GM19043 (cell line): Measurements from ENCODE around the gene CDH2.

Experiments used
- ATAC-seq: cut with Tn5 transposase; IDR thresholded peaks from one replicate; pipeline ENCODE4 v1.9.1; 2021; ENCODE audit warnings: low read depth; ENCODE audit not compliant: unreplicated experiment

Gene CDH2

GRCh38 chr18:28171837-28172236 lies 5.1 kb downstream of the CDH2 start:
- no peak for ATAC-seq

DNA sequence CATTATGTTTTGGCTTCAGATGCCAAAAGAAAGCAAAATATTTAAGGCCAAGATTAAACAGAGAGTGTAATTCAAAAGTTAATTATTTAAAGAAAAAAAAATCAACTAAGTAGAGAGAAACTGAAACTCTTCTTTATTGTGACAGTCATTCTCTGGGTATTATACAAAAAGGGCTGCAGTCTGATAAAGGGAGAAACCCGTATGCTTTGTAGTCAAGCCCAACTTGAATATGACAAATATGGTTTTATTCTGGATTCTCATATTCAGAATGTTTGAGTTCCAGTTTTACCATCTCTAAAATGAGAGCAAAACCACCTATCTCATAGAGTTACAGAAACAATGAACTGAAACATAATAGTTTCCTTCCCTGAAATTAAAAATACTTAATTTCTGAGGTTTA lies 8.2 kb downstream of the CDH2 start:
- ATAC-seq: no peak

DNA sequence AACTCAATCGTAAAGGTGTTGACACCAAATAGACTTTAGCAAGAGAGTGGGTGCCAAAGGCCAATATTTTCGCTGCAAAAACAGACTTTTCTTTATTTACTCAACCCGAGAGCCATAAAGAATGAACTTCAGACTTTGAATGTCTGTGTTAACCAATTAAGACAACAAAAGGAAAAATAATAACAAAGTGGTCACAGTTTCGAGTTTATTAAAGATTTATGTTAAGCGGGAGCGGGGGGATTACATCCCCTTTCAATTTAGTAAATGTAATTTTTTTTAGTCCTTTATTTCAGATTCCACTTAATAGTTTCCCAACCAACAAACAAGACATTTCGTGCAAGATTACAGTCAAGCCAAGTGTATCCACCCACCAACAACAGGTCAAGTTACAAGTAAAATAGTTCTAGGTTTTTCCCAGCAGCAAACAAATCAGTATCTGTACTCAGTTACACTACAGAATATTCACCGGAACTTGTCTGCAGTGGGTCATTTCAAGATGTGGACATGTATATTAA lies 9.0 kb downstream of the CDH2 start:
- ATAC-seq: no peak

- no peak for ATAC-seq
Observed at GRCh38 chr18:28164771-28165483, 12.0 kb downstream of the CDH2 start.

DNA sequence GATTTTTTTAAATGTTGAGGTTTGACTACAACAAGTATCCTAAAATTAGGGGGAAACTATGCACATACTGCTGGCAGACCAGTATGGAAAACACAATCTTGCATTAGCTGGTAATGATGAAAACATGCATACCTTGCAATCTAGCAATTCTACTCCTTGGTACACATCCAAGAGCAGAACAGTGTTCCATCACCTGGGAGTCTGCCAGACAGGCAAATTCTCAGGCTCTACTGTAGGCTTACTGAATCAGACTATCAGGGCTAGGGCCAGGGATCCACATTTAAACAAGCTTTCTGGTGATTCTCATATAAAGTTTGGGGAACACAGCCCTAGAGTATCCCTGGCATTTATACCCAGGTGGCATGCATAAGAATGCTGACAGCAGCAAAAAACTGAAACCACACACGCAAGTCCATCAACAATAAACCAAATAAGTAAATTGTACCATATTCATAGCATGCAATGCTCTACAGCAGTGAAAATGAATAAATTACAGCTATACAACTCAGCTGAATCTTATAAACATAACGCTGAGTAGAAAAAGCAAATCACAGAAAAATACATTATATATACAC lies 13.6 kb downstream of the CDH2 start:
- no peak for ATAC-seq

DNA sequence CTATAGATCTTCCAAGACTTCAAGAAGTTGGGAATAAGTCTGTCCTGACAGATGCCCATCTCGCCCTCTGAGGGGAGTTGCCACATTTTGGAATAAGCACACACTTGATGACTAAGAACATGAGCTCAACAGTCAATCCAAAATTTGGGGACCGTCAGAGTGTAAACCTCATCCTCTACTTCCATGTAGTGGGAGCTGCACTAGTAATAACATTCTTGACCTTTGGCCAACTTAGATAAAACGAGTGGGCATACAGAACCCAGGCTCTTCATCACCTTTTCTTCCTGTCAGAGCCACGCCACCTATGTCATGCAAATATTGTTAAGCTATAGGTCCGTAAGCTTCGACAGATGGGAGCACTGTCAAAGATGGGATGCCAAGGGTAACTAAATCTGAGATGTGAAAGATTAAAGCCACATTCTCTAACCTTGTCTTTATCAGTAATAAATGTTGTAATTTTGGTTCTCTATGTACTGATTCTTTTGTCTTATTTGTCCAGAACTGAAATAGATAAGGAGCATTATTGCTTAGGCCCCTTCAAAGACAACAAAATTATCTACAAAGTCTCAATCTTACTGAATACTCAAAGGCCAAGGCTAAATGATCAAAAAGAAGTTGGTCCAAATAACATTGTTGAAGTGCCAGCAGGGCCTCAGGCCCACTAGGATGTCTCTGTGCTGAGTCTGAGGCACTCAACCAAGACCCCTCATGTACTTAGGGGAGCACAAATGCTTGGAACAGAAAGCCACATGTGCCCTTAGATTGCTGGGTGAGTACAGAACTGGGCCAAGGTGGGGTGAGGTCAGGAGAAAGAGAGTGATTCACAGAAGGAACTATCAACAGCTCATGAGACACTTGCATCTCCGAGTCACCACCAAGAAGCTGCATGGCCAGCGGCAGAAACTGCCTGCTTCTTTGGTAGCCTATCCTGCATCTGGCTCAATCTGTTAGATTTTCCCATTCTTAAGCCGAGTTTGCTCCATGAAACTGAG lies 15.0 kb downstream of the CDH2 start:
- no peak for ATAC-seq

DNA sequence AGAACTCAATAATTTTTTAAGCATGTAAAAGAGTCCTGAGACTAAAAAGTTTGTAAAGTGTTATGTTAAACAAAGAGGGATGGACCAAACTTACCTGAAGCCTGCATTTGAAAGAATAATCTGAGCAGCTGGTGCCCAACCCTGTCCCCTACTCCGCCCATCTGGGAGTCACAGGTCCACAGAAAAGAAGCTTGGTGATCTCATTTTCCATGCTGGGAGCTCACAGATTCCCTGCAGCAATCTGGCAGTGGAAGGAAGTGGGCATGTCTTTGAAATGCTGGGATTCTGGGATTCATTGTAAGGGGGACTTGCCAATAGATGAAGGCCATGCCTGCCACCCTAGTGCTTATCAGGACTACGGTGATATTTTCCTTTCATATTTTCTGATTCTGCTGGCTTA lies 17.9 kb downstream of the CDH2 start:
- no peak for ATAC-seq

DNA sequence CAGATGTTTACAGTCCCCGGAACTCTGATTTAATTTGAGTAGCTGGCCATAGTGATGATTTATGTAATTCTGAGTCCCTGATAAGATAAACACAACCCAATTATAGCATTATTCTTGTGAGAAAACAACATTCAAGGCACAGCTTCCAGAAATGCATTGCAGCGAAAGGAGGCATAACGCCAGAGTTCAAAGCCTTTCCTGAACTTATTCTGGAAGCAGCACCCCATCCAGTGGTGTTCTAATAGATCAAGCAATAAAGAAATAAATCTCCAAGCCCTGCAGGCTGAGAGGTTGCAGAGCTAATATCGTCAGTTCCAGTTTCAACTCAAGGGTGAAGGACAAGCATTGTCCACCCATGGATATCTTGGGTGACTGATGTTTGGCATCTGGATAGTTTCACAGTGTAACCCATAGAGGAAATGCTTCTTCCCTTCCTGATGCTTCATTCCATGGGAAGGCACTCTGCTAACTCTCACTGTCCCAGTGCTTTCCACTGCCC lies 18.8 kb downstream of the CDH2 start:
- ATAC-seq: no peak

DNA sequence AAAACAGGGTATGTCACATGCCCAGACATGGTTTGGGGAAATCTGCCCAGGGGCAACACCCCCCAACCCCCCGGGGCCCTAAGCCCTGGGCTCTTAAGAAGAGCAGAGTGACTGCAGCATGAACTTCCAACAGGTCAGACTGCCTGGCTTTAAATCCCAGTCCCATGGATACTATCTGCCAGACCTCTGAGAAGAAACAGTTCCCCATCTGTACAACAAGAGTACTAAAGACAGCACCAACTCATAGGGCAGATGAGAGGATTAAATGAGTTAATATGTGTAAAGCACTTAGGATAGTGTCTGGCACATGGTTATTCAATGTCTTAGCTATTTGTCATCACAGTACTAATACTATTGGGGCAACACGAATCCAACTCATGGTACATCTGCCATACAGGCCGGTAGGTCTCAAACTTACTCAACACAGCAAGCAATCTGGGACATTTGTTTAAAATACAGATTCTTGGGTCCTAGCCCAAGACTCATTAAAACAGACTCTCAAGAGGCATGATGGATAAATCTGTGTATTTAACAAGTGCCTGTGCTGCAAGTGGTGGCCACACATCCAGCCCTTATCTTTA lies 23.4 kb downstream of the CDH2 start:
- no peak for ATAC-seq

DNA sequence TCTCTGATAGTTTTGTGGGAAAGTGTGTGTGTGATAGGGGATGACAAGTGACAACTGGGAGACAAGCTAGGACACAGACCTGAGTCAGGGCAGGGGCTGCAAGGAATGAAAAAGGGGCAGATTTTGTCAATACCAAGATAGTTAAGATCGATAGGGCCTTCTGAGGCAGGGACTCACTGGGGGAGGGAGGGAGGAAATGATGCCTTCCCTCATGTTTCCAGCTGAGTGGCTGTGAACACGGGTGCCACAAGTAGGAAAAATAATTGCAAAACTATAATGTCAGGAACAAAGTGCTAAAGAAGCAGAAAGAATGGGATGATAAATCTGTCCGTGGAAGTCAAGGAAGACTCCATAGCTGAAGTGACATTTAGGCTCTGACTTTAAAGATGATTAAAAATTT lies 24.2 kb downstream of the CDH2 start:
- no peak for ATAC-seq

- no peak for ATAC-seq
Observed at GRCh38 chr18:28152354-28152753, 24.6 kb downstream of the CDH2 start.

DNA sequence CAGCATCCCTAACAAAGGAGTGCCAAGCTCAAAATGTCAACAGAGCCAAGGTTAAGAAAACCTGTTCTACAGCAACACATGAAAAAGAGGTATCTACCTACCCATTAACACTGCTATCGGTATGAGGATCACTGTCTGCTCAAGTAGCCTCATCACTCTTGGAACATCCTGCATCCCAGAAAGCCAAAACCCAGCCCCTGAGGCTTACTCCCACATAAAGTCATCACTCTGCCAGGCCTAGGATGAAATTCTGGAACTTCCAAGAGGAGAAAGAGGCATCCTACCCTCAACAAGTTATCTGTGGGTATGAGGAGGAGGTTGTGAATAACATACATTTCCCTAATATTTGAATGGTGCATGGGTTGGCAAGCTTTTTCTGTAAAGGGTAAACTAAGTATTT lies 25.5 kb downstream of the CDH2 start:
- no peak for ATAC-seq

DNA sequence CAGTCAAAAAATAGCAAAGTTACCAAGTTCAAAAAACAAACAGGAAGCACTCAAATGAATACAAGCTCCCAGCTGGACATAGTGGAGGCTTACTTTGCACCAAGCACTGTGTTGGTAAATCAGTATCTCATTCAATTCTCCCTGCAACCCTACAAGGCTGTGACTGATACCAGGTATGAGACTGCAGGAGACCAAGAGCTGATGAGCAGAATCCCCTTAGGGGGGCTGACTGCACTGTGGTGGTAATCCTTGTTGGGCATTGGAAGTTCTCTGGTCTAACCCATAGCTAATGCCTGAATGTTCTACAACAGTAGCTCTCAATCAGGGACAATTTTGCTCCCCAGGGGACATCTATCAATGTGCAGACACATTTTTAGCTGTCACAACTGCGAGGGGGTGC lies 26.0 kb downstream of the CDH2 start:
- no peak for ATAC-seq

GRCh38 chr18:28149810-28150420 lies 27.0 kb downstream of the CDH2 start:
- ATAC-seq: no peak

DNA sequence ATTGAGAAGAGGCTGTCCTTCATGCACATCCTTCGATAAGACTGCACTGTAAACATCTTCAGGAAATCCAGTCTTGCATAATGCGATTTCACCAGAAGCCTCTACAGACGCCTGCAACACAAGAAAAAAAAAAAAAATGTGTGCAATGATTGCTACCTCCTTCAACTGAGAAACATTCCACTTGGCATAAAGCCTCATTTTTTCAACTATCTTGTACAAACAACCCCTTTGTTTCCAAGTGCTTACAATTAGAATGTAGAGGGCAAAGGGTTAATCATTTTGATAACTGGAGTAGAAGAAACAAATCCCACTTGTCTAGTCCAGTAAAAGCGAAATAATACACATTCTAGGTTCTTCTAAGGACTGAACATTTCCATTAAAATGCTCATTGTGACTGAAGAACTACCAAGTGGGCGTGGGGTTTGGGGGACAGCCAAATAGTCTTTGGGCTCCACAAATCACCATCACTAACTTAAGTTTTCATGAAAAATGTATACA lies 29.2 kb downstream of the CDH2 start:
- no peak for ATAC-seq

GRCh38 chr18:28143725-28144124 lies 33.2 kb downstream of the CDH2 start:
- no peak for ATAC-seq

GRCh38 chr18:28138816-28139215 lies 38.1 kb downstream of the CDH2 start:
- no peak for ATAC-seq

- ATAC-seq: no peak
Observed at GRCh38 chr18:28136071-28136470, 40.9 kb downstream of the CDH2 start.

GRCh38 chr18:28134774-28135173 lies 42.2 kb downstream of the CDH2 start:
- no peak for ATAC-seq

GRCh38 chr18:28132084-28132483 lies 44.8 kb downstream of the CDH2 start:
- ATAC-seq: no peak
